ENCODE results near the gene CTU1.

CTU1 gene

DNA sequence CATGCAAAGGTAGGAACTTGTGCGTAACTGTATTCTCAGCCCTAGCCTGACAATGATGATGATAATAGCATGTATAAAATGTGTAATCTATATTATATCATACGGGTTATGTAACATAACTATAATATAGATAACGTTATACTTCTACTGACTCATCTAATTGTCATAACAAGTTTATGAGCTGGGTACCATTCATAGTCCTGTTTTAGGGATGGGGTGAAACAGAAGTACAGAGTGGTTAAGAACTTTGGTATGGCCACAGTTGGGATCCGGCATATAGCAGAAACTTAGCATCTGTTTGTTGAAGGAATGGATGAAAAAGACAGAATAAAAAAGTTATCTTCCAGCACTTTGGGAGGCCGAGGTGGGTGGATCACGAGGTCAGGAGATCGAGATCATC lies 5.2 kb downstream of the CTU1 start:
- DNase-seq (ENCODE audit: extremely low spot score), result no peak
- ChIA-PET POLR2A (no interaction called here), CTCF (interaction anchor here (1.6 to 2.9 kb wide), 2 partner anchors 8 to 56 kb away, joined by 3 to 15 read pairs; no protein-coding TSS in a partner anchor)
- TF ChIP-seq, protein P1, sequence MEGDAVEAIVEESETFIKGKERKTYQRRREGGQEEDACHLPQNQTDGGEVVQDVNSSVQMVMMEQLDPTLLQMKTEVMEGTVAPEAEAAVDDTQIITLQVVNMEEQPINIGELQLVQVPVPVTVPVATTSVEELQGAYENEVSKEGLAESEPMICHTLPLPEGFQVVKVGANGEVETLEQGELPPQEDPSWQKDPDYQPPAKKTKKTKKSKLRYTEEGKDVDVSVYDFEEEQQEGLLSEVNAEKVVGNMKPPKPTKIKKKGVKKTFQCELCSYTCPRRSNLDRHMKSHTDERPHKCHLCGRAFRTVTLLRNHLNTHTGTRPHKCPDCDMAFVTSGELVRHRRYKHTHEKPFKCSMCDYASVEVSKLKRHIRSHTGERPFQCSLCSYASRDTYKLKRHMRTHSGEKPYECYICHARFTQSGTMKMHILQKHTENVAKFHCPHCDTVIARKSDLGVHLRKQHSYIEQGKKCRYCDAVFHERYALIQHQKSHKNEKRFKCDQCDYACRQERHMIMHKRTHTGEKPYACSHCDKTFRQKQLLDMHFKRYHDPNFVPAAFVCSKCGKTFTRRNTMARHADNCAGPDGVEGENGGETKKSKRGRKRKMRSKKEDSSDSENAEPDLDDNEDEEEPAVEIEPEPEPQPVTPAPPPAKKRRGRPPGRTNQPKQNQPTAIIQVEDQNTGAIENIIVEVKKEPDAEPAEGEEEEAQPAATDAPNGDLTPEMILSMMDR (IDR thresholded peaks at IDR 0.05; ENCODE audit: control extremely low read depth, extremely low read depth, low read depth, missing control alignments), result no peak

DNA sequence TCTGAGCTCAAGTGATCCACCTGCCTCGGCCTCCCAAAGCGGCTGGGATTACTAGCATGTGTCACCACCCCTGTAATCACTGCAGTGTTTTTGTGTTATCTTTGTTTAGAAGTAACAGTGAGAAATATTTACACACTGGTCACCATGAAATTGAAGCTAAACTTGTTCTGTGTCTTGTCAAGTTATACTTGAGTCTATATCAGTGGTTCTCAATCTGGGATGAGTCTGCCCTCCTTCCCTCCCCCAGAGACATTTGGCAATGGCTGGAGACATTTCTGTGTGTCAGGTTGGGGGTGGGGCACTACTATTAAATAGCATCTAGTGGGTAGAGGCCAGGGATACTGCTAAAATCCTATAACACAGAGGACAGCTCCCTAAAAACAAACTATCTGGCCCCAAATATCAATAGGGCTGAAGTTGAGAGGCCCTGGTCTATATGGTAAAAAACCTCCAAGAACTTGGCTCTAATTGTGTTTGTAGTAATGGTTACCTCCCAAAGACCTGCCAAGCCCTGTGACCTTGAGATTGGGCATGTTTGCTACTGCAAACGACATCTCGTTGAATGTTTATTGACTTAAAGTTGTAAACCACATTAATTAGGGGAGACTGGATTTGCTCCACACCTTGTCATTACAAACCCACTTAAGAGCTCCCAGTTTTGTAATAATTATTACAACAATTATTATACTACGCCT lies 6.9 kb downstream of the CTU1 start:
- no peak for DNase-seq (ENCODE audit: extremely low spot score)
- ChIA-PET CTCF (interaction anchor here (1.2 to 1.6 kb wide), 2 partner anchors 58 to 733 kb away, joined by 3 read pairs; no protein-coding TSS in a partner anchor), POLR2A (no interaction called here)
- TF ChIP-seq, protein P1 (IDR thresholded peaks at IDR 0.05; ENCODE audit: control extremely low read depth, extremely low read depth, low read depth, missing control alignments), result no peak

DNA sequence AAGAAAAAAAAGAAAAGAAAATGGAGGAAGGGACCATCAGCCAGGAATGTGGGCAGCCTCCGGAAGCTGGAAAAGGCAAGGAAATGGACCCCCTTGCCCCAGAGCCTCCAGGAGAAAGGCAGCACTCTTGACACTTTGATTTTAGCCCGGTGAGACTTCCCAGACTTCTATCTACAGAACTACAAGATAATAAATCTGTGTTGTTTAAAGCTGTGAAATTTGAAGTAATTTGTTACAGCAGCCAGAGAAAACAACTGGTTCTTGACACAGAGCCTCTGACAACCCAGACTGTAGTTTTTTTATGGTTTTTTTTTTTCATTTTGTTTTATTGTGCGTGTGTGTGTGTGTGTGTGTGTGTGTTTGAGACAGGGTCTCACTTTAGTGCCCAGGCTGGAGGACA lies 7.6 kb downstream of the CTU1 start:
- POLR2A ChIA-PET, result no interaction called here
- TF ChIP-seq, protein P1 (IDR thresholded peaks at IDR 0.05; ENCODE audit: control extremely low read depth, extremely low read depth, low read depth, missing control alignments), result no peak
- CTCF ChIA-PET, result interaction anchor here (1.2 to 1.5 kb wide), 2 partner anchors 20 to 732 kb away, joined by 3 read pairs; no protein-coding TSS in a partner anchor
- no peak for DNase-seq (ENCODE audit: extremely low spot score)

DNA sequence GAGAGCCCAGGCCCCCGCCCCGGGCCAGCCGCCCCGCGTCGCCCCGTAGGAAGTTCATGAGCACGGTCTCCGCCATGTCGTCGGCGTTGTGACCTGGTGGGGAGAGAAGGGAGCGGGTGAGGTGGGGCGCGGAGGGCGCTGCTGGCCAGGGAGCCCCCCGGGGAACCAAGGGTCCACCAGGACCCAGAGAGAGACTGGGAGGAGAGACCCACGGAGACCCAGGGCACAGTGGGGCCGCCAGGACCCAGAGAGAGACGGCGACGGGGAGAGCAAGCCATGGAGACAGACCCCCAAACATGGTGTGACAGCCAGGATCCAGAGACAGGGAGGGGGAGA lies 9.2 kb downstream of the CTU1 start:
- ChIA-PET POLR2A (no interaction called here), CTCF (no interaction called here)
- TF ChIP-seq, protein P1 (IDR thresholded peaks at IDR 0.05; ENCODE audit: control extremely low read depth, extremely low read depth, low read depth, missing control alignments), result no peak
- DNase-seq (ENCODE audit: extremely low spot score), result no peak

DNA sequence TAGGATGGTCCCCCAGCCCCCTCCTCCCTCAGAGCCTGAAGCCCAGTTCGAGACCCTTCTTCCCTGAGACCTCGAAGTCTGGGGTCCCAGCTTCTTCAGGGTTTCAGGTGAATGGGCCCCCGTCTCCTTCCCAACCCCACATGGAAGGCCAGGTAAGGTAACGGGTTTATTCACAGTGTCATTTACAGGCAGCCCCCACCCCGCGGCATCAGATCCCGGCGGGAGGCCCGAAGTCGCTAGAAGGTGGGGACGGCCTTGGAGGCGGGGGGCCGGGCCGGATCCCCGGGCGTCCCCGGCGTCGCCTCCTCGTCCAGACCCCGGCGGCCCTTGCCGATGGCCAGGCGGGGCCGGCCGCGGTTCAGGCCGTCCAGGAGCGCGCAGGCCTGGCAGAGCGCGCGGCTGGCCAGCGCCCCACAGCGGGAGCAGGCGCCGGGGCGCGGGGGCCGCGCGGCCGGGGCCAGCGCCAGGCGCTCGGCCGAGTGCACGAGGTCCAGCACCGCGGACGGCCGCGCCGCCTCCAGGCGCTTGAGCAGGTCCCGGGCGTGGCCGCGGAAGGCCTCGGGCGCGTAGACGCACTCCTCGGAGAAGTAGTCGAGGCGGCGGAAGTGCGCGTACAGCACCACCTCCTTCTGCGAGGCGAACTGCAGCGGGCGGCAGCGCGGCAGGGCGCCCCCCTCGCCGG lies 9.7 kb downstream of the CTU1 start:
- POLR2A ChIA-PET, result no interaction called here
- CTCF ChIA-PET, result no interaction called here
- no peak for DNase-seq (ENCODE audit: extremely low spot score)
- TF ChIP-seq, protein P1 (IDR thresholded peaks at IDR 0.05; ENCODE audit: control extremely low read depth, extremely low read depth, low read depth, missing control alignments), result peak; percentile 11

DNA sequence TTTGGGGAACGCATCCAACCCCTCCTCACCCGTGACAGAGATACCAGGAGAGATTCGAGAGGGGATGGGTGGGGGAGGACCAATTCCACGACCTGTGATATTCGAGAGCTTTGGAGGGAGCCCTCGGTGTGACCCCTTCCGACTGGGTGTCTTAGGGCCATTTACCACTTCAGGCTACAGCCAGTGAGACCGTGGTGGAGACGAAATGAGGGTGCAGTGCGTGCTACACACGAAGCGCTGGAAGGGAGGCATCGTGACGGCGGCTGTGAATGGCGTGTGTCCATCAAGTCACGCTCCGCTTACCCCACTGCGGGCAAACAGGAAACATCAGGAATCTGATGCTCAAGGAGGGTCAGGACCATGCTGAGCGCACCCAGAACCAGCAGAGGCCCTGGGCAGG lies 10.4 kb downstream of the CTU1 start:
- CTCF ChIA-PET, result no interaction called here
- DNase-seq (ENCODE audit: extremely low spot score), result no peak
- POLR2A ChIA-PET, result no interaction called here
- TF ChIP-seq, protein P1 (IDR thresholded peaks at IDR 0.05; ENCODE audit: control extremely low read depth, extremely low read depth, low read depth, missing control alignments), result no peak

All from GM10248 (cell line).